Astrocyte (in vitro differentiated cells and primary cell): Measurements from ENCODE around the gene INPP5A. TPM values are rescaled to one million over a fixed set of nuclear protein-coding genes. Genes with fewer than 3 reads are reported as not detected.

Experiments
- DNase-seq: peaks from one replicate; pipeline ENCODE4 v3.0.0-alpha.2; 2010; ENCODE audit warnings: low read depth
- FAIRE-seq: peaks from 2 replicates; lab custom pipeline; 2011; peaks lifted over from hg19 to GRCh38; lab: Jason Lieb, UNC
- H2AFZ ChIP-seq: 2 replicates; pipeline ENCODE4 v1.6.0; 2012; ENCODE audit warnings: low read depth, low read length, inconsistent platforms
- H3K27ac ChIP-seq: 2 replicates; pipeline ENCODE4 v1.5.1; 2011; ENCODE audit warnings: low read depth, low read length, inconsistent platforms
- H3K27me3 ChIP-seq: 2 replicates; pipeline ENCODE4 v1.6.0; 2011; ENCODE audit warnings: low read length, inconsistent platforms; ENCODE audit not compliant: insufficient read depth
- H3K36me3 ChIP-seq: 2 replicates; pipeline ENCODE4 v1.5.1; 2011; ENCODE audit warnings: low read length, inconsistent platforms; ENCODE audit not compliant: insufficient read depth
- H3K4me1 ChIP-seq: 2 replicates; pipeline ENCODE4 v1.5.1; 2011; ENCODE audit warnings: low read length, inconsistent platforms; ENCODE audit not compliant: insufficient read depth
- H3K4me2 ChIP-seq: 2 replicates; pipeline ENCODE4 v1.6.0; 2012; ENCODE audit warnings: low read length, inconsistent platforms
- H3K4me3 ChIP-seq: 2 replicates; pipeline ENCODE4 v1.5.1; 2011; ENCODE audit warnings: low read depth, mild to moderate bottlenecking, low read length, inconsistent platforms; ENCODE audit not compliant: insufficient read depth
- H3K79me2 ChIP-seq: 2 replicates; pipeline ENCODE4 v1.6.0; 2012; ENCODE audit warnings: mild to moderate bottlenecking, low read length, inconsistent platforms; ENCODE audit not compliant: insufficient read depth
- H3K9ac ChIP-seq: 2 replicates; pipeline ENCODE4 v1.6.0; 2012; ENCODE audit warnings: mild to moderate bottlenecking, low read length, inconsistent platforms
- H3K9me3 ChIP-seq: 2 replicates; pipeline ENCODE4 v1.5.1; 2012; ENCODE audit warnings: low read depth, mild to moderate bottlenecking, low read length, inconsistent platforms; ENCODE audit not compliant: insufficient read depth
- H4K20me1 ChIP-seq: 2 replicates; pipeline ENCODE4 v1.6.0; 2012; ENCODE audit warnings: low read length, inconsistent platforms; ENCODE audit not compliant: insufficient read depth
- H3K27ac Mint-ChIP-seq: one replicate; pipeline ENCODE4 v1.8.0; 2021; ENCODE audit warnings: mild to moderate bottlenecking, mixed read lengths; ENCODE audit not compliant: unreplicated experiment
- H3K27me3 Mint-ChIP-seq: one replicate; pipeline ENCODE4 v1.8.0; 2021; ENCODE audit warnings: low read depth, mixed read lengths; ENCODE audit not compliant: unreplicated experiment
- H3K36me3 Mint-ChIP-seq: one replicate; pipeline ENCODE4 v1.8.0; 2021; ENCODE audit warnings: low read depth, mixed read lengths; ENCODE audit not compliant: unreplicated experiment
- H3K4me1 Mint-ChIP-seq: one replicate; pipeline ENCODE4 v1.8.0; 2021; ENCODE audit warnings: low read depth, mixed read lengths; ENCODE audit not compliant: unreplicated experiment
- H3K4me3 Mint-ChIP-seq: one replicate; pipeline ENCODE4 v1.8.0; 2021; ENCODE audit warnings: mild to moderate bottlenecking, moderate library complexity, mixed read lengths; ENCODE audit not compliant: unreplicated experiment
- H3K9me3 Mint-ChIP-seq: one replicate; pipeline ENCODE4 v1.8.0; 2021; ENCODE audit warnings: mild to moderate bottlenecking, mixed read lengths; ENCODE audit not compliant: unreplicated experiment
- CTCF ChIP-seq: IDR thresholded peaks from 2 replicates; pipeline ENCODE4 v1.5.1; 2011; ENCODE audit warnings: low read depth, mild to moderate bottlenecking, inconsistent platforms, low read length, moderate library complexity; ENCODE audit not compliant: insufficient read depth
- EZH2 ChIP-seq: IDR thresholded peaks from 2 replicates; pipeline ENCODE4 v1.6.1; 2012; ENCODE audit warnings: mild to moderate bottlenecking, low read length, inconsistent platforms; ENCODE audit not compliant: insufficient read depth
- total RNA-seq: library from RNA; stranded (reverse); gene quantifications from 2 replicates; pipeline ENCODE4 v1.2.1, GENCODE V29; 2021

INPP5A gene
- total RNA-seq, 1 donor from 2014 or later = 39.1 TPM

DNA sequence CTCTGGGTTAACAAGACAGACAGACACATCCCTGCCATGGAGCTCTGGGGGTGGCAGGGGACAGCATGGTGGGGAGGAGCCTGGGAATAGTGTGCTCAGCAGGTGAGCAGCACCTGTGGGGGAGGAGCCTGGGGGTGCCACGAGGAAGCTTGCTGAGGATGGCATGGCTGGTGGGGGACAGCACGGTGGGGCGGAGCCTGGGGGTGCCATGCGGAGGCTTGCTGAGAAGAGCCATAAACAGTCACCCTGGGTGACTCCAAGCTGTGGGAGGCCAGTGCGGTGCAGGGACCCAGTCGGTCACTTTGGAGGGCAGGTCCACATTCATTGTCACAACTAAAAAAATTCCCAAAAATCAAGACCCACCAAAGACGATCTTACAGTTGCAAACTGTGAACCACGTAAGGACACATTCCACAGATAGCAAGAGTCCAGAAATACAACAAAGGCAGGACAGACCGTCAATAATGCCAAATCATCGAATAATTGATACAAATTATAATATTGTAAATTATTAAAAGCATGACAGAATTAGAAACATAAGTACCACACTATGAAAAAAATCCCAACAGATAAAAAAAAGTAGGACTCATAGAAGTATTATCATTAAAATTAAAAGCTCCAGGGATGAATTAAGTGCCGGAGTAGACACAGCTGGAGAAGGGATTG, 223.9 kb downstream of the INPP5A start:
- Histone ChIP-seq H3K27ac (no peak overlapping the region), H3K4me2 (no peak overlapping the region), H3K9ac (no peak overlapping the region), H3K4me3 (no peak overlapping the region), H2AFZ (no peak overlapping the region), H3K9me3 (no peaks in the 10 kb centered on the region), H3K36me3 (no peaks in the 10 kb centered on the region), H3K27me3 (no peaks in the 10 kb centered on the region), H4K20me1 (peaks cover 12% of the 10 kb centered on the region), H3K79me2 (no peaks in the 10 kb centered on the region), H3K4me1 (no peaks in the 10 kb centered on the region)
- FAIRE-seq = no peak
- Mint-ChIP-seq H3K27ac (no peak overlapping the region), H3K4me1 (peaks cover 15% of the 10 kb centered on the region), H3K27me3 (peaks cover 2% of the 10 kb centered on the region), H3K9me3 (peaks cover 9% of the 10 kb centered on the region), H3K36me3 (peaks cover 24% of the 10 kb centered on the region), H3K4me3 (no peak overlapping the region)
- TF ChIP-seq CTCF (no peak), EZH2 (no peak)
- no peak for DNase-seq

DNA sequence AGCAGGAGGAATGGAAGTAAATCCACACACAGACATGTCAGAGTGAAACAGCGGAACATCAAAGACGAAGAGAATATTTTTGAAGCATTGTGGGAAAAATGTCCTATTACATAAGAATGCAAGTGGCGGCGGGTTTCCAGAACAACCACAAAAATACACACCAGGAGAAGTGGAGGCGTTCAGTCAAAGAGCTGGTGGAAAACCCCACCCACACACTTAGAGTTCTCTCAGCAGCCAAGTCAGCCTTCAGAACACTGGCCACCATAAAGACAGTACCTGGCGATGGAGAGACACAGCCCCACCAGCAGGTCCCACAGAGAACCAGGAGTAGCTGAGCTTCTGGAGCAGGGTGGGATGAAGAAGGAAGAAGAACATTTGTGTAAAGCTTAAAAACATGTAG, 224.7 kb downstream of the INPP5A start:
- H3K27ac Mint-ChIP-seq = peak overlapping the region; percentile 7
- H4K20me1 ChIP-seq = peaks cover 12% of the 10 kb centered on the region
- H3K4me3 ChIP-seq = no peak overlapping the region
- peaks cover 21% of the 10 kb centered on the region for H3K36me3 Mint-ChIP-seq
- no peak overlapping the region for H3K4me2 ChIP-seq
- H3K4me1 ChIP-seq = no peaks in the 10 kb centered on the region
- peaks cover 15% of the 10 kb centered on the region for H3K4me1 Mint-ChIP-seq
- FAIRE-seq (no peak), DNase-seq (peak; percentile 17)
- H3K27me3 ChIP-seq = no peaks in the 10 kb centered on the region
- no peak overlapping the region for H3K27ac ChIP-seq
- H3K27me3 Mint-ChIP-seq = peaks cover 2% of the 10 kb centered on the region
- TF ChIP-seq EZH2 = no peak
- no peak for TF ChIP-seq CTCF
- H3K9me3 Mint-ChIP-seq = peaks cover 7% of the 10 kb centered on the region
- H2AFZ ChIP-seq = no peak overlapping the region
- H3K4me3 Mint-ChIP-seq = no peak overlapping the region
- H3K79me2 ChIP-seq = no peaks in the 10 kb centered on the region
- H3K36me3 ChIP-seq = no peaks in the 10 kb centered on the region
- no peak overlapping the region for H3K9ac ChIP-seq
- no peaks in the 10 kb centered on the region for H3K9me3 ChIP-seq

DNA sequence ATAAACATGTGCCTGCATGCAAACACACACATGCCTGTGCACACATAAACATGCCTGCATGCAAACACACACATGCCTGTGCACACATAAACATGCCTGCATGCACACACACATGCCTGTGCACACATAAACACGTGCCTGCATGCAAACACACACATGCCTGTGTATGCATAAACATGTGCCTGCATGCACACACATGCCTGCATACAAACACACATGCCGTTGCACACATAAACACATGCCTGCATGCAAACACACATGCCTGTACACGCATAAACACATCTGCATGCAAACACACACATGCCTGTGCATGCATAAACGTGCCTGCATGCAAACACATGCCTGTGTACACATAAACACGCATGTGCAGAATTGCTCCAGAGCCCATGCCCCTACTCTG, 226.0 kb downstream of the INPP5A start:
- H3K9me3 Mint-ChIP-seq = peaks cover 7% of the 10 kb centered on the region
- H2AFZ ChIP-seq = no peak overlapping the region
- no peaks in the 10 kb centered on the region for H3K9me3 ChIP-seq
- FAIRE-seq (no peak), DNase-seq (no peak)
- no peak overlapping the region for H3K9ac ChIP-seq
- no peaks in the 10 kb centered on the region for H3K4me1 ChIP-seq
- H3K36me3 ChIP-seq = no peaks in the 10 kb centered on the region
- H3K27ac Mint-ChIP-seq = no peak overlapping the region
- no peak overlapping the region for H3K4me3 ChIP-seq
- H3K27me3 Mint-ChIP-seq = peaks cover 2% of the 10 kb centered on the region
- peaks cover 15% of the 10 kb centered on the region for H3K4me1 Mint-ChIP-seq
- H3K79me2 ChIP-seq = no peaks in the 10 kb centered on the region
- H3K4me3 Mint-ChIP-seq = no peak overlapping the region
- H4K20me1 ChIP-seq = peaks cover 12% of the 10 kb centered on the region
- H3K4me2 ChIP-seq = no peak overlapping the region
- TF ChIP-seq CTCF (no peak), EZH2 (no peak)
- no peak overlapping the region for H3K27ac ChIP-seq
- peaks cover 22% of the 10 kb centered on the region for H3K36me3 Mint-ChIP-seq
- H3K27me3 ChIP-seq = no peaks in the 10 kb centered on the region
